ENCODE measurements around the gene MYL12A.

Gene MYL12A

DNA sequence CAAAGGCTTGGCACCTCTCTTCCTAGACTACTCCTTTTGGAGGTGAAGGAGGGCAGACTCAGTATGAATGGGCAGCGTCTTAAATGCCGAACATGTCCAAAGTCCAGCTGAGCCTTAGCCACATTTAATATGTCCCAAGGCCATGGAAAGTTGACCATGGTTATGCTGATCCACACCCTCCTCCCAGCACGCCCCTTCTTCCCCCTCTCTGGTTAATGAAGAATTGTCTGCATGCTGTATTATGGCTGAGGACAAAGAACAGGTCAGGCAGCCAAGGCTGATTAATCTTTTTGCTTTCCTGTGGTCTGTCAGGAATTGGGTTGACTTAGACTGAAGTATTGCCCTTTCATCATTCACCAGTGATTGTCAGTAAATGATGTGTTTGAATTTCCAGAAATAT lies 22.0 kb upstream of the MYL12A start:
- no peak for DNase-seq (ENCODE audit: low read depth)

DNA sequence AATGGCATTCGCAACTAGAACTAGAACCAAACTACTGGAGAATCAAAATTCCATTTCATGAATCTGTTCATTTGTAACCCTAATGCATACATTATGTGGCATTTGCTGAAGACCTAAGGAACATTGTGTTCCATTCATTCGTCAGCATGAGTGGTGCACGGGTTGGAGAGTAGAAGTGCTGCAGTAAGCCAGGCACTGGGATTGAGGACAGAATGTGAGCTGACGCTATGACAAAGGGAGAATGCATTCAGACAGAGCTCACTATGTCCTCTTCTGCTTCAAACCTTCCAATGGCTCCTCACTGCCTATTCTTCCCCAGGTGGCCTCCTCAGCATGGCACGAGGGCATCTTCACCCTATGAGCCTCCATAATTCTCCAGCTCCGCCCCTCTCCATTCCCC lies 21.6 kb upstream of the MYL12A start:
- no peak for DNase-seq (ENCODE audit: low read depth)

DNA sequence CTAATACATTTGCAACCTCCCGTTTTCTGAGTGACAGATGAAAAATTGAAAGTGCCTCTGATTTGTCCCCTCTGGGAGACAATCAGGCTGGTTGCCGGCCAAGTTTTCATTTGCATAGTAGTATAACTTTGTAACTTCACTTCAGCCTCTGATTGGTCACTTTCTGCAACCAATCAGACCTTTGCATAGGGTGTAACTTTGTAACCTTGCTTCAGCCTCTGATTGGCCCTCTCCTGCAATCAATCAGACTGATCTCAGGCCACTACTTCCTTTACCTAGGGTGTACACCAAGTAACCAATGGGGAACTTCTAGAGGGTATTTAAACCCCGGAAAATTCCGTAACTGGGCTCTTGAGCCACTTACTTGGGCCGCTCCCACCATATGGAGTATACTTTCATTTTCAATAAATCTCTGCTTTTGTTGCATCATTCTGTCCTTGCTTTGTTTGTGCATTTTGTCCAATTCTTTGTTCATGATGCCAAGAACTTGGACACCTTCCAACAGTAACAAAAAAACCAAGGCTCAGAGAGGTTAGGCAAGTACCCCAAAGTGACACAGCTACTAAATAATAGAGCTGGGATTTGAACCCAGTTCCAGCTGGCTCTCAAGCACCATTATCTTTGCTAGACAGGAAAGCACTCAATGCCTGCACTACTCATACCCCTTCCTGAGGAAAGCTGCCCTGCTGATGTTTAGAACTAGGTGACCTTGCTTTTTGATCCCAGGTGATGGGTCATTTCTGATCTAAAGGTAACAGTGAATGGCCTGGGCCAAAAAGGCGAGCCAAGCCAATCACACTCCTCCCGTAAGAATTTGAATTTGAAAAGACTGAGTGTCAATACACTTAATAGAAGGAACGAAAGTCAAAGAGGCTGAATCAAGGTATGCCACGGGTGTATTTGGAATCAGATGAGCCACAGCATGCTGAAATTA lies 16.9 kb upstream of the MYL12A start:
- DNase-seq (ENCODE audit: low read depth), result no peak

DNA sequence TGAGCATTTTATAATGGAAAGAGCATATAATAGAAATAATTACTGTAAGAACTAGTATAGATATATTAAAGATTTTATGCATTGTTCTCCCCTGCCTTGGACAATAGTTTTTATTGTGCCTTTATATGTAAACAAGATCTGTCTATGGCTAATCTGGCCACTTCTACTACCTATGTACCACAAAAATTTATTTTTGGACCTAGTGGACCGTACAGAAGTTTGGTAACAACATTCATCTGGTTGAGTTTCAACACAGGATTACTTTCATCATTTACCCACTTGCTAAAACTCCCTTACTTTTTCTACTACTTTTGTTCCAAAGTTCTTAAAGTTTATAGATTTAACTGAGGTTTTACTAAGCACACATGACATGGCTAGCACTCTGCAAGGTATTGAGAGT lies 14.6 kb upstream of the MYL12A start:
- DNase-seq (ENCODE audit: low read depth), result no peak

DNA sequence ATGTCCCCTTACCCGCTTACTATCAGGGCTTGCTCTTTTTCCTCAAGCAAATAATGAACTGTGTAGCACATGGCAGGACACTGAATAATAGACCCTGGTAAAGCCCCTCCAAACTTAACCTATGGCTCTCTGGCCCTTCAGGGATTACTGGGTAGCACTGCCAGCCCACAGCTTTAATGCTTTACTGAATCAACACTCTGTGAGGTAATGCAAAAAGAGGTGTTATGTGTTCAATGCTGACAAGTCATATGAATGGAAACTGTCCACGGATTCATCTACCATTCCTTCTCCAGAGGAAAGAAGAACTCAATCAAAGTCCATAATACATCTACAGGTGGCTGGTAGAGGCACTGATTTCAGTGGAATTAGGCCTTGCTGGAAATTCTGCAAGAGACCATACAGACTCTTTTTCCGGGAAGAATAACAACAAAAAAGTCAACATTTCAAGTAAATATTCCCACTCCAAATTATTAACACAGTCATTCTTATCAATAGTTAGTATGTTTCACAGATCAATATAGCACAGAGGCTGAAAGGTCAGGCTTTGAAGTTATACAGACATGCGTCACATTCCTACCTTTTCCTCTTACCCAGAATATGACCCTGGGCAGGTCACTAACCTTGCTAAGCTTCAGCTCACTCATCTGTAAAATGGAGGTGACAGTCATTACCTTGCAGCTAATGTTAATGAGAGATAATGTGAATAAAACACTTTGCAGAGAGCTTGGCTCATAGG lies 14.0 kb upstream of the MYL12A start:
- no peak for DNase-seq (ENCODE audit: low read depth)

DNA sequence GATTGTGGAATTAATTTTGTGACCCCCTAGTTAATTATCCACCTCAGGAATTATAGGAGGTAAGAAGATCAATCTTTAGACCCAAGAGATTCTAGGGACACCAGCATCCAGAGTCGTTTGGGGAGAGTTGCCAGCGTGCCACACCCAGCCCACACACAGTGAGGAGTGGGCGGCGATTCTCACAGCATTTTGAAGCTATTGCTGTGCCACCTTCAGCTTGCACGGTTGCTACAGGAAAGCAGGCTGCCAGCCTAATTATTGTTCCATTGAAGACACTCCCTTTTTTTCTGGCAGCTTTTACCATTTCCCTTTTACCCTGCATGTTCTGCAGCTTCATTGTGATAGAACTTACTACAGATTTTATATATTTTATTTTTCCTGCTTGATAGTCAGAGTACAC lies 13.1 kb upstream of the MYL12A start:
- DNase-seq (ENCODE audit: low read depth), result no peak

DNA sequence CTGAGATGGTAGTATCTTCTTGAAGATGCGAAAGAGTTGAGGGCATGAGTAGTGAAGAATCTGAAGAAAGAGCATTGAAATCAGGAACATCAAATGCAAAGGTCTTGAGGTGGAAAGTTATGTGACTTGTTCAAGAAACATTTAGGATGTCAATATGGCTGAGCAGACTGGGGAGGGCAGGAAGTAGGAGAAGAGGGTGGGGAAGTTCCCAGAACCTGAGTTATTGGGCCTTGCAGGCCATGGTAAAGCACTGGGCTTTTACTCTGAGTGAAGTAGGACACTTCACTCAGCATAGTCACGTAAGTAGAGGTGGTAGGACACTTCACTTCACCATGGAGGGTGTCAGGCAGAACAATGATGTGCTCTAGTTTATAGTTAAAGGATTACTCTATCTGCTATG lies 11.8 kb upstream of the MYL12A start:
- no peak for DNase-seq (ENCODE audit: low read depth)

DNA sequence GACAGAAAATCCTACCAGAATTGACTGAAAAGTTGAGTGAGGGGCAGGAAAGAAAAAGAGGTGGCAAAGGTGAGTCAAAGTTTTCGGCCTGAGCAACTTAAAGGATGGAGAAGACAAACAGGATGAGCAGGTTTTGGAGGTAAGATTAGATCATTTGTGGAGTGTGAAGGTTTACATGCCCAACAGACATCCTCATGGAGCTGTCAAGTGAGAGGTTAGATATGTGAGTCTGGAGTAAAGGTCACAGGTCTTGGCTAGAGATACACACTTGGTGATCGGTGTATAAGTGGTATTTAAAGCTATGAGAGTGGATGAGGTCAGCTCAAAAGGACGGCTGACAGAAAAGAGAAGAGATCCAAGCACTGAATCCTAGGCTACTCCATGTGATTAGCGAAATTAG lies 11.1 kb upstream of the MYL12A start:
- no peak for DNase-seq (ENCODE audit: low read depth)

DNA sequence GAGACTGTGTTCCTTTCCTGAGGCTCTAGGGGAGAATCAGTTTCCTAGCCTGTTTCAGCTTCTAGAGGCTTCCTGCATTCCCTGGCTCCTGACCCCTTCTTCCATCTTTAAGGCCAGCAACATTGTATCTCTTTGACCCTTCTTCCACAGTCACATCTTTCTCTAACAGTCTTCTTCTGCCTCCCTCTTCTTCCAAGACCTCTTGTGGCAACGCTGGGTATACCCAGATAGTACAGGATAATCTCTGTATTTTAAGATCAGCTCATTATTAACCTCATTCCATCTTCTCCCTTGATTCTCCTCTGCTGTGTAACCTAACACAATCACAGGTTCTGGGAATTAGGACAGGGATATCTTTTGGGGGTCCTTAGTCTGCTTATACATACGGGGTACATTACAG lies 8.9 kb upstream of the MYL12A start:
- no peak for DNase-seq (ENCODE audit: low read depth)

DNA sequence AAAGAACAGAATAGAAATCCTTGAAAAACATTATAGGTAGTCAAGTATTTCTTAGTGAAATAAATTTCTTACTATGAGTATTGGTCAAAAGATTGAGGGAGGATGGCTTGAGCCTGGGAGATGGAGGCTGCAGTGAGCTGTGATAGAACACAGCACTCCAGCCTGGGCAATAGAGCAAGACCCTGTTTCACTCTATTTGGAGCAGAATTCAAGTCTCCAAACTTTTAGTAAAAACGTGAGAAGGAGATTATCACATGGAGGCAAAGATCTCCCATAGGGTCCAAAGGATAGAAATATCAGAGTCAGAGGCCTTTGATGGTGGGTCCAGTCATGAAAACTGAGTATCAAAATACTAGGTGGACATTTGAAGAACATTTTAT lies 2.4 kb upstream of the MYL12A start:
- DNase-seq (ENCODE audit: low read depth), result no peak

DNA sequence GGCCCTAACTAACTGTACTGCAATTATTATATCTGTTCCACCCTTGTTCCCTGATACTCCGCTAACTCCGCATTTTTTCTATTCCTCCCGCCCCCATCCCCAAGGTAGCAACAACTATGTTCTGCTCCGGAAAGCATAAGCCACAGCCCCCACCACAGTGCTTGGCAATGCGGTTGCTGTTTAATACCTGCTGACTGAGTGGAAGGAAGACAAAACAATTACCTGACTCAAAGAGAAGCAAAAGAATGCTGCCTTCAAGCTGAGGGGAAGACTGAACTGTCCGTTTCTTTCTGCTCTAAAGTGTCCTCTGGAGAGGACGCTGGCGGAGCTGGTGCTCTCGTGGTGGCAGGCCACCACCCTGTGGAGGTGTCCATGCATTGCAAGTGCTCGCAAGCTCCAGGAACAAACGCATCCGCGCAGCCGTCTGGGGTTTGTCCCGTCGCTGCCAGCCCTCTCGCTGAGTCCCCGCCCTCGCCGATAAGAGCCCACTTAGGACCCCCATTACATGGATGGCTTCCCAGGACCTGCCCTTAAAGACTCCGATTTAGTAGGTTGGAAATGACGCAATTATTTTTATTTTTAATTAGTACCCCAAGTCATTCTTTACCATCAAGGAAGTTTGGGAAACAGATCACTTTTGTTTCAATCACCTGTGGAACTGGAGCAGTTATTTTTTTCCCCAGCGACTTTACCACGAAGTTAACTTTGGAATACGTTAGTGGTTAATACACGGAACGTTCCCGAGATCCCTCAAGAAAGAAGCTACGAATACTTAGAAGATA lies 1.6 kb upstream of the MYL12A start:
- DNase-seq (ENCODE audit: low read depth), result peak; percentile 71

DNA sequence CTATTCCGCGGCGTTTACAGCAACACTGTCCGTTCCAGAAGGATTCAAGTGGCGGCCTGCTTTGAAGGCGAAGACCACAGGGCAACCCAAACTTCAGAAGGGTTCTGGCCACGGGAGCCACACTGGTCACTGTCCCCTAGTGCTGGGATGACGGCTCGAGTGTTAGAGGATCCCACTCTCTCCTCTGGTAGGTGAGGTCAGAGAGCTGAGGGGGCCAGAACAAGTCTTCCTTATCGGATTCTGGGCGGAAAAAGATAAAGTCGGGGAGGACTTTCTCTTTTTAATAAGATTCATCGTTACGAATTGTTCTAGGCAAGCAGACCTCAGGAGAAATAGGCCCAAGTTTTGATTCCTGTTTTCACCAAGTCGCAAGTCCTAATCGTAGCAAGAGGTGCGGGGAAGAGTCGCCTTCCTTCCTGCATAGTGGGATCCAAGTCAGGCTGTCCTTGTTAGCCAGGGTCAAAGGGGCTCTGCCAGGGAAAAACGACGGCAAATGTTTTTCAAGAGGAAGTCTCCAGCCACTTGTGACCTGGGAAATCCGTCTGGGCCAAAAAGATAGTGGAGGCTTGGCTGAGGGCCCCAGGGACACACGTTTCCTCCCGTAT lies 864 bp upstream of the MYL12A start:
- DNase-seq (ENCODE audit: low read depth), result no peak

DNA sequence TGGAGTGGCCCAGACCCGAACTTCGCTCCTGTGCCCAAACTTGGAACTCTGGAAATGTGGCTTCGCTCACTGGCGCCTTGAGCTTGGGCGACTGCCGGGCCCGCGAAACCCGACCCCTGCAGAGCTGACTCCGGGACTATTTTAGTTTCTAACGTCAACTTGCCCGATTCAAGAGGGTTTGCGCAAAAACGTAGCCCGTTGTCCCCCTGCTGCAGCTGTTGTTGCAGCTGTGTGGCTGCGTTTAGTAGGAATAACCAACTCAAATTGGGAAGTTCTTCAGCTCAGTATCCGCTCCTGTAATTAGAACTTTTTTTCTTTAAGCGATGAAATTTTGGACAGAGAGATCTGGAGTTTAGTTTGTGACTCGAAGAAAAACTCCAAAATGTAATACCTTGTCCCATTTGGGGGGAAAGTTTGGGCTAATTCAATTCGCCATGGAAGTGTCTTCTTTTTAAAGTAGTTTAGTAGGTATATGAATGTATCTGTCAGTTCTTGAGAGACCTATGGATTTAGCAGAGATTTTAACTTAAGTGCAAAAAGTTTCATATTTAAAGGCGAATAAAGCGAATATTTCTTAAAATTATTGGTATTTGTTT lies 559 bp downstream of the MYL12A start:
- DNase-seq (ENCODE audit: low read depth), result no peak

DNA sequence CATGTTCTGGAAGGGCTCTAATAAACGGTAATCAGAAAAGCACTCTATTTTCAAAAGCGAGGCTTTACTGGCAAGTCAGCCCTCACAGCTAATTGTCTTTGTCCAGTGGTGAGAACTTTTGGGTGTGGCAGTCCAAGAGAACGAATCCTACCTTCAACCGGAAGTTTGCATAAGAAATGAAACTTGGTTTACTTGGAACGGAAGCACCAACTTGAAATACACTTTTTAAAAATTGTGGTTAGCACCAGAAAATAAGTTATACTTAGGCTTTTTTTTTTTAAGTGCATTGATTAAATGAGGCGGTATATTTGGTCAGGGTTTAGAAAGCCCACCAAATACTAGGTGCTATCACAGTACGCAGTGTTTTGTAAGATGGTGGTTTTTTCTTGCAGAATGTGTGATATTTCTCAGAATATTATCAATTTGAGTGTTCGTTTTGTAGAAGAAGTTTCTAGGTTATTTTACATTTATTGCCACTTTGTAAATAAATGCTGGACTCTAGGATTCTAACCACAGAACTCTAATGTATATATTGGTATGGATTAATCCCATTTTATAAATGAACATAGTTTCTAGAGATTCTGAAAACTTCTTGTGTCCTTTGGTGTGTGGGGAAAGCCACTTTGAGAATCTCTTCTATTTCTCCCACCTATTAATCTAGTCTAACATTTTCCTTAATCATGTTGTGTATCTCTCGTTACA lies 1.2 kb downstream of the MYL12A start:
- DNase-seq (ENCODE audit: low read depth), result no peak

DNA sequence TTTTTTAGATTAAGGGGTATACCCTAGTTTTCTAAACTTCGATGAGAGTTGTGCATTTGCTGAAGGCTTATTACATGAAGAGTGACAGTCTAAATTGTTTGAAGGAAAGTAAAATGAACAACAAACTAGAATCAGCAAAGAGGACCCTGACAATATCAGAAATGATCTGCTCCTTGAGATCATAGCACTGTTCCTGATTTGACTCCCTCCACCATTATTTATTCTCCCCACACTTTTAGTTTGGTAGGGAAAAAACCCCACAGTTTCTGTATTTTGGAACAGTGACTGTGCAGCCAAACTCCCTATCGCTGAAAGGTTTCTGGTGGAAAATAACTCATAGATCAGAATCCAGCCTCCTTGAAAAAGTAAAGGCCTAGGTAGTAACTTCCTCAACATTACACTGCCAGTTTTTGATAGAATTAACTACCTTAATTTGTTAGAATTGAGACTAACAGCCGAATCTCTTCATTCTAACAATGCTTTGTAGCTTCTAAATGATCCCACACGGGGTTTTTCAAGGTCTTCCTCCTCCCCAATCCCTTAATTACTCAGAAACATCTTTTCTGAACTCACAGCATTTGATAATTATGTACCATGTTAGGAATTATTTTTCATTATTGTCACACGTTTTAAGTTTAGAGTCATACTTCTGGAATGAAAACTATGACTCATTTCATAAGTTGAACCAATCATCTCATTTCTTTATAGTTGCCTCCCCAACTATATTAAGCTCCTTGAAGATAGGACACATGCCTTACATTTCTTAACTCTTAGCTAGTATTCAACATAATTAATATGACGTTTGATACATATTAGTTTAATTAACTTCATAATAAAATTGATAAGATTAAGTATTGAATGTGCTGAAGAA lies 2.9 kb downstream of the MYL12A start:
- peak; percentile 78 for DNase-seq (ENCODE audit: low read depth)

DNA sequence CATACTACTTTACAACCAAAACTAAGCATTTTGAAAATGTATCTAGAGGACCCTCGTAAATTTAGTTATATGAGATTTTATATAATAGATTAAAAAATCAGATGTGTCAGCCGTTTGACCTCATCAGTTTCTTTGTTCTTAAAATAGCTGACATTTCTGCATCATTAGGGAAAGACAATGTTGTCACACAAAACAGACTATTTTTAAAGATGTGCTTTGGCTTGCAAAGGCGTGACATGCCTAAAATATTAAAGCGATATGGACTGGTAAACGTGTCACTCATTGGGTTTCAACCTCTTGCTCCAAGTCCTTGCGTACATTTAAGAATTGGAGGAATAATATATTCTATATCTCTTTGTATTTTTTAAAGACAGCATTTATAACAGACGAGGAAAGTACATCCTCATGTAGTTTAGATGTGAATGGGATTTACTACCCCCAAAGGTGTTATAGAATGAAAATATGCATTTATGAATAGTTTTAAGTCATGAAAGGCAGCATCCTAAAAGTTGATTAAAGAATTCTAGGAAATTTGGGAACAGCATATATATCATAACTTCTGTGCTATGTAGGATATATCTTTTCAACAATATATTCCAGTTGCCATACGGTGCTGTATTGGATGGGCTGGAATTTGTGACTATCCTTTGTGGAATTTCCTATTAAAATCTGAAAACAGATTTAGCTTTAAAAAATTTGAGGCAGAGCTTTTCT lies 3.8 kb downstream of the MYL12A start:
- no peak for DNase-seq (ENCODE audit: low read depth)

DNA sequence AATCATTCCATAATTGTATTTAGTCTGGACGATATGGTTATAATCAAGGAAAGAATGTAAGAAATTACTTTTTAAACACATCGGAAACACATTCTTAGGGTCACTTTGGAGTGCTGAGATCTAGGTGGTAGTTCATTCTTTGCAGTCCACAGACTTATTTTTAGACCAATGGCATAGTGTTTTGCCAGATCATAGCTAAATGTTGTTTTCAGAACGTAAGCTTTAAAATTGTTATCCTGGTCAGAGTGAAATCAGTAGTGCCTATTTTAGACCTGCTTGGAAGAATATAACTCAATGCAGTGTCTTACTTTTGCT lies 4.3 kb downstream of the MYL12A start:
- DNase-seq (ENCODE audit: low read depth), result peak; percentile 73

DNA sequence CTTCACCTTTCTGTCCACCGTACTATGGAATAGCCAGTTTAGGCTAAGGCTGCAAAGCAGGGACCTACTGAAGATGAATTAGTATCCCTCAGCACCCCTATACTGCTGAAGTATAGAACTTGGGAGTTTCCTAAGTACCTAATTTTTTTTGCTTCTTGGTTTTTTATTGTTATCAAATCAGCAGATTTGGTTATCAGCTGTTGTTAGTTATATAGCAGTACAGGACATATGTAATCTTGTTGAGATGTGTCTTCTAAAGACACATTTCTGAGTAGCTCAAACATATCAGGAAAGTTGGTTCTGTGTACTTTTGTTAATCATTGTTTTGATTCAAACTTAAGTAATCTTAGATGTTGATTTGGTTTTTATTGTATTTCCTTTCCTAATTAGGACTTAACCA lies 5.2 kb downstream of the MYL12A start:
- no peak for DNase-seq (ENCODE audit: low read depth)

DNA sequence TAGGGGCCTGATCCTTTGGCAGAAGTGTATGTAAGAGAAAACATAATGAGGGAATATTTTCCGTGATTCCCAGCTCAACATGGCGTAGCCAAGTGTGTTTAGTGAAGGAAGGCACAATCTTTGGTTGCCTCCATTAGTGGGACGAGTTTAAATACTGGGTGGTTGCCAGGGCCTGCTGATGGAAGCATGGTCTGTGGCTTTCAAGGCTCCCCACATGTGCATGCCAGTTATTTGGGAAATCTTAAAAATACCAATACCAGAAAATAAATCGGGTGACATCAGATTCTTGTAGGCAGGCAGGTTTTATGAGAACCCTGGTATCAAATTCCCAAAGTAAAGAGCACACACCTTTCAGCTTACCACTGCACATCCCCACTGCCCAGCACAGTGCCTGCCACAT lies 7.1 kb downstream of the MYL12A start:
- no peak for DNase-seq (ENCODE audit: low read depth)
